ENCODE measurements around the gene TMEM169.

GRCh38 chr2:216130346-216130971 lies 48.7 kb downstream of the TMEM169 start:
- TF ChIP-seq EZH2 (IDR thresholded peaks at IDR 0.05; ENCODE audit: low read depth) (no peak), CTCF (conservative IDR thresholded peaks at IDR 0.05) (no peak)

Measured in PC-9 (cell line).